ENCODE results near the gene OLFML1.

The OLFML1 gene

DNA sequence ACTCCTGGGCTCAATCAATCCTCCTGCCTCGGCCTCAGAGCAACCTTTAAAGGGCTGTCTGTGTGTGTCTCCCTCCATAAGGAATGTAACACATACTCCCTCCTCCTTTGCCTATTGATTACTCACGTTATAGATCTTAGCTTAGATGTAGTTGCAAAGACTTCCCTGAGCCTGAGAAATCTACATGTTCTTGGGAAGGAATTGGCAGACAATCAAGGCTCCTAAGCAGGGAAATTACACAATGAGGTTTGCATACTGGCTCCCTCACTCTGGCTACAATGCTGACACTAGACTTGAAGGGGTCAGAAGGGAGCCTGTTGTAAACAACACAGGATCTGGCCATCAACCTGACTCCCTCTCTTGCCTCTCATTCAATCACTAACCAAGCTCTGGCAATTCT lies 5.2 kb upstream of the OLFML1 start:
- DNase-seq, result no peak
- ATAC-seq, result no peak

DNA sequence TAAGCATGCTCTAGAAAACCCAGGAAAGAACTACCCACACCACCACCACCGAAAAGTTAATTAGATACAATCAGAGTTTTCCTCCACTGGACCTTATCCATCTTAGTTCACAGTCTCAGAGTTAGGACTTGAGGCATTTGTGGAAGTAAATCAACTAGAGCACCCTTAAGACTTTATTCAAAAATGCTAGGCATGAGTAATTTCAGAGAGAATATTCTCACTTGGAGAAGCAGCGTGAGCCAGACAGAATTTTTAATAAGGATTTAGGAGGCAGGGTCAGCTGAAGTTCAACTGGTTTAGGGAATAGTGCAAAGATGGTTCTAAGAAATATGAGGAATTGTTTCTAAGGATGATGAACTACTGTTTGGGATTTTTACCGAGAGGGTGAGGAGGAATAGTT lies 1.2 kb upstream of the OLFML1 start:
- ATAC-seq (no peak), DNase-seq (no peak)

DNA sequence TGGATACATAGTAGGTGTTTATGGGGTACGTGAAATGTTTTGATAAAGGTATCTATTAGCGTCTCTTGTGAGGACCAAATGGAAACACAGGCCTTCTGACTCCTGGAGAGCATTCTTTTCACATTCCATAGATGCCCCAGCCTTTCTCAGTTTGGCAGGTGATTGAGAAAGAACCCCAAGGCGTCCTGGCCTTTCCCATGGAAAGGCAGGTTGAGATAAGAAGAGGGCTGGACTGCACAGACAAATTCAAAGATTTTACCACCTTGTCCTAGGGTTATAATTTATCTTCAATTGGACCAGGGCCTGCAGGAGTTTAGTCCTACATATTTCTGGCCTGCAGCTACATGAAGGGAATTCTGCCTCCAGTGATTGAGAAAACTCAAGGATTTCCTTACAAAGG lies 661 bp upstream of the OLFML1 start:
- ATAC-seq (no peak), DNase-seq (no peak)

DNA sequence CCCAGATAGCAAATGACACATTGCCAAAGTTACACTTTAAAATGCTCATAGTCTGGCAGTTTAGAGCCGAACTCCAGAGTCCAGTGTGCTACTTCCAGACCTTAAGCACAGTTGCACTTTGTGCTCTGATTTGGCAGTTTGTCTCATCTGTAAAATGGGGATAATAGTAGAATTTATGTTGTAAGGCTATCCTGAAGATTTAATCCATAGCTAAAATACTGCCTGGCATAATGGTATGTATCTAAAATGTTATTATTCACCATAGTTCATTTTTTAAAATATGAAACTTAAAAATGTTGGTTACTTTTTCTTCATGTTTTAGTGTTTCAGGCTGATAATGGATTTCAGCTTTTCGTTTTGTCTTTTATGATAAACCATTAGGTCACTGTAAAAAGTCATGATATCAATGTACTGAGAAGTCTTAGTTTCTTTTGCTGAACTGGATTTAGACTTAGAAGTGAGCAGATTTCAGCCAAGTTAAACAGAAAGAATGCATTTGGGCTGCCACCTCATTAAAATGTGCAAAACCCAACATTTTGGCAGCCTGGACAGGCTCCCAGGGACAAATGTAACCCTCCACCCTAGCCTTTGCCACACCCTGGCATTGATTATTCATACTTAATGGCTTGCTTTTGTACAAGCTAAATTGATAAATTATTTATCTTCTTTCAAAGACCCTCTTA lies 933 bp downstream of the OLFML1 start:
- ATAC-seq, result no peak
- no peak for DNase-seq

DNA sequence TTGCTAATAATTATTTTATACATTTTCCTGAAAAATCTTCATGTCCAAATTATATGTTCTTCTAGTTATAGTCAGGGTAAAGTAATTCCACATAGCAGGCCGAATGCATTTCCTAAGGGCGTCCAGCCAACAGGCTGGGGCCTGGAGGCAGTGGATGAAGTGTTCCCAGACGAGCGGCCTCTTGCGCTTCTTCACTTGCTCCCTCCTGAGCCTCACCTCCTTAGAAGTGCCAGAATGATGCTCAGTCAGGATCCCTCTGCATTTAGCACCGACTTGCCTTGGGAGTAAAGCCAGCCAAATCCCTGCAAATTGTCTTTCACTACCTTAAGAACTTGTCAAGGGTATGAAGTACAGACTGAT lies 1.5 kb downstream of the OLFML1 start:
- ATAC-seq (no peak), DNase-seq (no peak)

DNA sequence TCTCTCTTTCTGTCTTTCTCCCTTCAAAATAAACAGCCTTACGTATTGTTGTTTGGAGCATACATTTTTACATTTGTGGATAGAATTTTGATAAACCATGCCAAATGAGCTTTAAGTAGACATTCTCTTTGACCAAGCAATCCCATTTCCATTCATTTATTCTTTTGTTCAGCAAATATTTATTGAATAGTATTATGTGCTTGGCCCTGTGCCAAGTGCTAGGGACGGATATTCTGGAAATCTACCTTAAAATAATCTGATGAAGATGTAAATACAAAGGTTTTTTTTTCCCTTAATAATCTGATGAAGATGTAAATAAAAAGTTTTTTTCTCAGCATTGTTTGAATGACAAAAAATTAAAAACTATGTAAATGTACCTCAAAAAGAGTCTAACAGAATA lies 2.1 kb downstream of the OLFML1 start:
- DNase-seq (no peak), ATAC-seq (no peak)

DNA sequence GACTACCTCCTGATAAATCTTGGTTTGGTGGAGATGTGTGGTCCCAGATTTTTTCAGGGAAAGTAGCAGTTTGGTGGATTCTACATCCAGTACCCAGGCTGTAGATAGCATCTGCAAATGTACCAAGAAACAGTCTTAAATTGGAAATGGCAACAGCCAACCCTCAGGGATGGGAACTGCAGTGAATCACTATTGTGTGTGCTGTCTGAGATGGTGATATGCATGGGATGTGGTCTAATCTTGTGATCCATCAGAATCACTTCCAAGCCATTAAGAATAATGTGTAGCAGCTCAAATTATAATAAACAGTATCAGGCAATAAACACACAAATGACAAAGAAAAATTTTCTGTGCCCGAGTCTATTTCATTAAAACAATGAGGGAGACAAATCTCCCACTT lies 3.4 kb downstream of the OLFML1 start:
- DNase-seq (no peak), ATAC-seq (no peak)

DNA sequence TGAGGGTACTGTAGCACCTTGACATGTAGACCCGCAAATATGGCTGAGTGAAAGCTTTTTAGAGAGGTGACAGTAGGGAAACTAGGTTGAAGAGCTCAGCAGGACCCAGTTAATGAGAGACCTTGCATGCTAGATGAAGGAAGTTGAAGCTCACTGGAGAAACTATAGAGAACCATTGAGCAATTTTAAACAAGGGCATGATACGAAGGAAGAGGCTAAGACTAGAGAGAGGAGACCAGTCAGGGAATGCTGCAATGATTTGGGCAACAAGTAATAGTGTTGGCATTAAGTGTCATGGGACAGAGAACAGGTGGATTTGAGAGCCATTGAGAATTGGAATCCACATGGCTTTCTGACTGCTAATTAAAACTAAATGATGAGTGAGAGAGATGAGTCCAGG lies 4.1 kb downstream of the OLFML1 start:
- ATAC-seq, result no peak
- DNase-seq, result no peak

DNA sequence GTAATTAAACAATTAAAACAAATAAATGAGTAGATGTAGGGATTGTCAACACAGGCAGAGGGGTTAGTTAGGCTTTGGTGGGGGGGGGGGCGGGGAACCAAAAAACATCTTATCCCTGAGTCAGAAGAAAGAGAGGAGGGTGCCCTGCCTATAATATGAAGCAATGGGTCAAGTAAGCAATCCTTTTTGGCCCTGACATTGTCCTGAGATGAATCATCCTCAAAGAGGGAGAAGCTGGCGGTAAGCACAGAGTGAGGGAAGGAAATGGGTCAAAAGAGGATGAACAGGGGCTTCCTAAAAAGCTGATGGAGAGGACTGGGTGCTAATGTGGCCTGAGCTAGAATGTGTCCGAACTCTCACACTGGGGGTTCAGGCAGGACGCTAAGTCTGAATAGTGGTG lies 4.7 kb downstream of the OLFML1 start:
- no peak for ATAC-seq

DNA sequence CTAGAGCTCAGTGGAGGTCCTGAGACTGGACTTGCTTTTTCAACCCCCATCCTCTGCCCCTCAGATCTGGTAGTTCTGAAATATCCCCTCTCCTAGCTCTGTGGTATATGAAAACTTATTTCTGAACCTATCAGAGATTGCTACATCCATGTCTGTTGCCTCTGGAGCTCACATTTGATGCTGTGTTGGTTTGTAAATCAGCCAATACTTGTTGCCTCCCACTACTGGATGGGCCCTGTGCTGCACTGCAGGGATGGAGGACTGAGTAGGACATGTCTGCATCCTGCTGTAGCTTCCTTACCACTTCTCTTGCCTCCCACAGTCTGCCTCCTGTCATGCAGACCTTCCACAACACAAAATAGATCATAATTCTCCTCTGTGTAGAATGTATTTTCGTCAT lies 5.2 kb downstream of the OLFML1 start:
- no peak for DNase-seq
- no peak for ATAC-seq

More for the DNA sequence above, 4.7 kb downstream of the OLFML1 start:
- no peak for DNase-seq

DNA sequence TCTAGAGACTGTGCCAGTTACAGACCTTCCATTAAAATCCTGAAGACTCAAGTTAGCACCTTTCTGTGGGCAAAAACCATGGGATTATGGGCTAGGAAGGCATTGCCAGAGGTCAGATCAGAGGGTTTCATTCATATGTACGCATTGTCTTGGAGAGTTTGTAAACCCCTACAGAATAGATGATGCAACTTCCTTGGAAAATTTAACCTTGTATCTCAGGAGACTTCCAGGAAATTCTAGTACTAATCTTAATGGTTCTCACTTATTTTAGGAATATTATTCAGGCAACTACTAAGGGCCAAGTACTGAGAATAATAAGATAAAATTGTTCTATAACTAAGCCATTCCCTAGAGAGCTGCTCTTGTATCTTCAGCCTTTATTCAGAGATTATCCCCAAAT lies 6.9 kb downstream of the OLFML1 start:
- ATAC-seq, result no peak
- no peak for DNase-seq

DNA sequence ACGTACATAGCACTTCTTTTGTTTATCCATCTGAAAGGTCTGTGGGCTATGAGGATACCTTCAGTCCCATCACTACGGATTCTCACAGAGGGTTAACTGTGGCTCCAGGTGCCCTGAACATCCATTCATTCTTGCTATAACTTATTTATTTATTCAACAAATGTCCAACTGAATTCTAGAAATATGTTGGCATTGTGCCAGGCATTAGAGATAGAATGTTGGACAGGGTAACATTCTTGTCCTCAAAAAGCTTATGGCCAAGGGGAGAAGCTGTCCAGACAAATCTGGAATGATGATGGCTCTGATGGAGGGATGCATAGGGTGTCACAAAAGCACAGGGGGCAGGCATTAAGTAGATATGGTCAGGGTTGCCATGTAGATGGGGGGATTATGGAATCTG lies 8.4 kb downstream of the OLFML1 start:
- ATAC-seq, result no peak
- no peak for DNase-seq

DNA sequence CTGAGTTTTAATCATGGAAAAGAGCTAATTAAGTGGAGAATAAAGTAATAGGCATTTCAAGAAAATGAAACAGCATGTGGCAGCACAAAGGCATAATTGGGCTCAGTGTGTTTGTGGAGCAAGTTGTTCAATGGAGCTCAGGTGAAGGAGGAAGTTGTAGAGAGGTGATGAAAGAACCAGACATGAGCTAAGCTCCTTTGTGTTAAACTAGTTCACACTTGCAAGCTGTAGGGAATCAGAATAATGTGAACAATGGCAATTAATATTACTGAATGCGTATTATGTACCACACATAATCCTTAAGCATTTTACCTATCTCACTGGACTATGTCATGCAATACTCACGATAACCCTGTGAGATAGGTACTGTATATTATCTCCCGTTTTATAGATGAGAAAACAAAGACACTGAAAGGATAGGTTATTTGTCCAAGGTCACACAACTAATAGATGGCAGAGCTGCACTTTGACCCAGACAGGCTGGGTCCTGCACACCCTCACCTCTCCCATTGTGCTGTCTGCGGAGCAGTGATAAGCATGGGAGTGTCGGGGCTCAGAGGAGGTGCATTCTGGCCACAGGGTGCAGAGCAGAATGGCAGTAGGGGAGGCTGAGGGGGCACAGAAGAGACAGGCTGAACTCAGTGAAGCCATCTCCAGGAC lies 8.9 kb downstream of the OLFML1 start:
- DNase-seq (no peak), ATAC-seq (no peak)

DNA sequence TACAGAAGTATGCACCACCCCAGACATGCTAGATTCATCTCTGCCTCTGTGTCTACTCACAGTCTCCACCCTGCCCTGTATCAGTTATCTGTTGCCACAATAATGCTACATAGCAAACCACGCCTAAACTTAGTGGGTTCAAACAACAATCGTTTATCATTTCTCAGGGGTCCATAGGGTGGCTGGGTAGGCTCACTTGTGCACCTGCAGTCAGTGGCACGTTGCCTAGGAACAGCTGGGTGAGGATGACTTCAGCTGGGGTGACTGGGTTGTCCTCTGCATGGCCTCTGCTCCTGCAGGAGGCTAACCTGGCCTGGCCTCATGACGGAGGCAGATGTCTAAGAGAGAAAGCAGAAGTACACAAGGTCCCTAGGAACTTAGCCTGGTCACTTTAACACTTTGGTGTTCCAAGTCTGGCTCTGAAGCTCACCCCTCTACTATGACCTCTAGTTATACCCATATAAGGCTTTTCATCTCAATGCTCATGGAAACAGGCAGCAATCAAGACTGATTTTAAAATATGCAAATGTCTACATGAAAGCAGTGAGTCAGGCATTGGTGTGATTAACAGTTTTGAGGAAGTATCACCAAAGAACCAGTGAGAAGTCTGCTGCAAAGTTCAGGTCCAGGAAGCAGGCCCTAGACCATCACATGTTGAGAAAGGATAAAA lies 10.7 kb downstream of the OLFML1 start:
- DNase-seq (peak; percentile 28), ATAC-seq (peak; percentile 96)

DNA sequence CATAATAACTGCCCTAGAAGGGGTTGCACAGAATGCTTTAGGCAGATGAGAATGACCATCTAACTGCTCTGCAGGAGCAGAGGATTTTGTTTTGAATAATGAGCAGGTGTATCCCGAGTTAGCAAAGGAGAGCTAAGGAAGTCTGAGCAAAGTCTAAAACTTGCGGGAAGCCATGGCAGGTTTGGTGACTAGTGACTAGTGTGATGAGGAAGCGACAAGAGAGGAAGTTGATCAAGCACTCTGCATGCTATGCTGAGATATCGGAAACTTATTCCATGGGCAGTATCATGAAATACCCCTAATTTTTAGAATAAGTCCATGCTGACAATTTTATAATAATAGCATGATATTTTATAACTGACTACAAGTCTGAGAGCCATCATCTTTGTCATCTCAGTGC lies 12.9 kb downstream of the OLFML1 start:
- ATAC-seq, result no peak
- DNase-seq, result no peak

DNA sequence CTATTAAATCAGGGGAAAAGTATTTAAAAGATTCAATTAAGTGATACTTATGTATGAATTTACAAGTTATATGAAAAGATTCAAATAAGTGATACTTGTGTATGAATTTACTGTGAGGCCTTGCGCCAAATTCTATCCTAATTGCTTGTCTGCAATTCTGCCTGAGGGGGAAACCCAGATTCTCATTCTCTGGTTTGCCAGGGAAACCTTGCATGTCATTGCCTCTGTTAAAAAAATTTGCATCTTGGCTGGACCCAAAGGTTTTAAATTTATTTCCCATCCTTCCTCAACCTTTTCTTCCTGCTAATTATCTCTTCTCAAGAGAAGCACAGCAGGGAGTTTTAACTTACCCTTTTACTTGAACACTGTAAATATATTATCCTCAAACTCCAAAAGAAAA lies 13.8 kb downstream of the OLFML1 start:
- ATAC-seq, result no peak
- no peak for DNase-seq

DNA sequence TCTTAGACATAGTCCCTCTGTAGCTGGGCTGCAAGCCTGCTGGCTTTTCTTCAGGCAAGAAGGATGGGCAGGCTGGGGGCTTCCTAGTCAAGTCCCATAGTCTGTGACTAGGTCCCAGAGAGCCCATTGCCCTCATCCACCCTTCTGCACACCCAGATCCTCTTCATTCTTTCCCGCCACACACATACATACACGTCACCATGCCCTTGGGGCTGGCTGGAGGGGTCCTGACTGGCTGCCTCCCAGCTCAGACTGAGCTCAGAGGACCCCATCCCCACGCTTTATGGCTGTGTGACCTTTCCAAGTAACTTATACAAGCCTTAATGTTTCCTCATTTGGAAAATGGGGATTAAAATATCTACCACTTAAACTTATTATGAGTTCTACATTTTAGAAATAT lies 14.9 kb downstream of the OLFML1 start:
- no peak for DNase-seq
- no peak for ATAC-seq

DNA sequence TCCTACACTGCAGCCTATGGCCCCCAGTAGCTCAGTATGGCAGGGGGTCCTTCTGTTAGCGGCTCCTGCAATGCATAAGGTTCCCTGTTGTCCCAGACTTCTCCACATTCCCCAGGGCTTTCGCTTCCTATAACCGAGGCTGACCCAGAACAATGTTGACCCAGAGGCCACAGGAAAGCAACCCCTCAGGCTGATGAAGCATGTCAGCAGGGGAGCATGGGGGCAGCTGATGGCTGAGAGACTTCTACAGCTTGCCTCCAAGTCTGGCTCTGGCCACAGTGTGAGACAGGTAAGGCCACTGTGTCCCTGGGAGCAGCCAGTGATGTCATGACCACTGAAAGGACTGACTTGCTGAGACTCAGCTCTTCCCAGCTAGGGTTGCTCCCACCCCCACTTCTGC lies 15.9 kb downstream of the OLFML1 start:
- ATAC-seq (no peak), DNase-seq (no peak)

DNA sequence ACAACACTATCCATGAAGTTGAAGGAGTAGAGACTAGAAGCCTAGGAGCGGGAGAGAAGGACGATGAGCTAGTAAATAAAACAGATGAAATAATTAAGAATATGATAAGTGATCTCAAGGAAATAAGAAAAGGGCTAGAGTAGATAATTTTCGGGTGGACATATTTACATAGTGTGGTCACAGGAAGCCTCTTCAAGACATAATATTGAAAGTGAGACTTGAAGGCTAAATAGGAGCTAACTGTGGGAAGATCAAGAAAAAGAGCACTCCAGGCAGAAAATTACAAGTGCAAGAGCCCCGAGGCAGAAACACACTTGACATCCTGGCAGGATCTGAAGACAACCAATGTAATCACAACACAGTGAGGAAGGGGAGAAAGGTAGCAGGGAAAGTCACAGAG lies 16.6 kb downstream of the OLFML1 start:
- no peak for ATAC-seq
- DNase-seq, result no peak

DNA sequence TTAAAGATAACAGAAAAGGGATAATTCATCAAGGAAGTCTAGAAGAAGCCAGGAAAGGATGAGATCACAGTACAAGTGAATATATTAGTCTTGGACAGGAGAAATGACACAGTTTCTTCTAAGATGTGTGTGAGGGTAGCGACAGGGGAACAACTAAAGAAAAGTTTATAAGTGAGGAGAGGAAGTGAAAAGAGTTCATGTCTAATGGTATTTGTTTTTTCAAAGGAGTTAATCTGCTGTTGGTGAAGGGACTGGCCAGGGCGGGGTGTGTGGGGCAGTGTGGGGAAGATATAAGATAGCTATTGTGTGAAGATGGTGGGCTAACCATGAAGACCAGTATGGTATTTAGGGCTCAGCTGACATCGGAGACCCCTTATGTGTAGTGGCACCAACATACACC lies 20.9 kb downstream of the OLFML1 start:
- ATAC-seq (no peak), DNase-seq (no peak)

DNA sequence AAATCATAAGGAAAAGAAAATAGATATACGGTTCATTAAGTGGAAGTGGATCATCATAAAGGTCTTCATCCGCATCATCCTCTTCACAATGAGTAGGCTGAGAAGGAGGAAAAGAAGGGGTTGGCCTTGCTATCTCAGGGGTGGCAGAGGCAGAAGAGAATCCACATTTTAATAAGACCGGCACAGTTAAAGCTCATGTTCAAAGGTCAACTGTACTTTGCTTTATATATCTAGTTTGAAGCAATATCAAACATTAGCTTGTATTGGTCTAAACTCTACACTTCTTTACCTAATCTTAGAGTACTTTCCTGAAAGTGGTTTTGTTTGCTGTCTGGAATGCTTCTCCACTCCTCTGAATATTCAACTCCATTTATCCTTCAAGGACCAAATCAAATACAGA lies 22.8 kb downstream of the OLFML1 start:
- DNase-seq (no peak), ATAC-seq (no peak)

DNA sequence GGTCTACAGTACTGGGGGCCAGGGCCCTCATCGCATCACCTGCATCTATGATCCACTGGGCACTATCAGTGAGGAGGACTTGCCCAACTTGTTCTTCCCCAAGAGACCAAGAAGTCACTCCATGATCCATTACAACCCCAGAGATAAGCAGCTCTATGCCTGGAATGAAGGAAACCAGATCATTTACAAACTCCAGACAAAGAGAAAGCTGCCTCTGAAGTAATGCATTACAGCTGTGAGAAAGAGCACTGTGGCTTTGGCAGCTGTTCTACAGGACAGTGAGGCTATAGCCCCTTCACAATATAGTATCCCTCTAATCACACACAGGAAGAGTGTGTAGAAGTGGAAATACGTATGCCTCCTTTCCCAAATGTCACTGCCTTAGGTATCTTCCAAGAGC lies 24.7 kb downstream of the OLFML1 start:
- DNase-seq, result no peak
- no peak for ATAC-seq

DNA sequence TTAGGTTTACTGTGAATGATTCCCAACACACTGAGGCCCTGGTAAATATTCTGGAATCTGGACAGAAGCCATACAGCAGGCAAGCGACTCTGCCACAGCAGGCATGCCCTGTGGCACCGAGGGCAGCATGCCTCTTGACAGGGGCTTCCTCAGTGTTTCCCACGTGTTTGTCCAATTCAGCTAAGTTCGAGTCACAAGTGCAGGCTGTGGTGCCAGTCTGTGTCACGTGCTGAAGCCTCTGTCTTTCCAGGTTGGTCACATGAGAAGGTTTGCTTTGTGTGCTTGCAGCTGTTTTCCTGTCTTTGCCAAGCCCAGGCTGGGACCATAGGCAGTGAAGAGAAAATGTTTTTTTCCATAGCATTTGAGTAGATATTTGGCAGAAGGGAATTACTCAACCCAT lies 26.1 kb downstream of the OLFML1 start:
- ATAC-seq, result no peak
- DNase-seq, result peak; percentile 16

Data from stimulated activated naive CD8-positive, alpha-beta T cell treated with anti-CD3 and anti-CD28 coated beads, Interleukin-15, Interleukin-2, amounts not matched to agents 100 U/mL and 50 U/mL, for 24 hours (primary cell).